Activated CD4-positive, alpha-beta T cell treated with anti-CD3 and anti-CD28 coated beads for 36 hours (primary cell): ENCODE data around the gene LRRFIP2. TPM values are rescaled to one million over a fixed set of nuclear protein-coding genes. Genes with fewer than 3 reads are reported as not detected.

Experiments used
- ATAC-seq: fragments of 200-7000 bp; cut with Tn5 transposase; one replicate; pipeline ENCODE4 v1.10.0; 2021; ENCODE audit warnings: mild to moderate bottlenecking, moderate library complexity
- CTCF ChIA-PET: fragments of 350-600 bp; sonication (Branson Sonifier 250); formaldehyde crosslinking; loops from one replicate; lab custom pipeline; 2021; ENCODE audit warnings: antibody characterized with exemption; lab: Charles Lee
- POLR2A ChIA-PET: fragments of 350-600 bp; sonication (Branson Sonifier 250); formaldehyde crosslinking; loops from one replicate; lab custom pipeline; 2021; ENCODE audit warnings: antibody characterized with exemption, inconsistent platforms; lab: Charles Lee
- DNase-seq: peaks from one replicate; pipeline ENCODE4 v3.0.0-alpha.2; 2020
- H3K27ac Mint-ChIP-seq: one replicate; pipeline ENCODE4 v1.8.0; 2021; ENCODE audit warnings: mixed read lengths
- H3K27me3 Mint-ChIP-seq: one replicate; pipeline ENCODE4 v1.8.0; 2021; ENCODE audit warnings: mixed read lengths
- H3K36me3 Mint-ChIP-seq: one replicate; pipeline ENCODE4 v1.8.0; 2021; ENCODE audit warnings: low read depth, mixed read lengths
- H3K4me1 Mint-ChIP-seq: one replicate; pipeline ENCODE4 v1.8.0; 2021; ENCODE audit warnings: mixed read lengths
- H3K4me3 Mint-ChIP-seq: one replicate; pipeline ENCODE4 v1.8.0; 2021; ENCODE audit warnings: mild to moderate bottlenecking, moderate library complexity, mixed read lengths
- H3K9me3 Mint-ChIP-seq: one replicate; pipeline ENCODE4 v1.8.0; 2021; ENCODE audit warnings: low read depth, mixed read lengths
- intact Hi-C, 2 experiments: fragments of 100-400 bp; cut with DNase I in 1 of 2; cut with micrococcal nuclease in 1 of 2; formaldehyde crosslinking; loops; one replicate each; pipeline versions ENCODE4 v1.14.2 to v1.15.1; 2022 to 2024; cut with DNase I, micrococcal nuclease
- total RNA-seq, 2 experiments: library from RNA; stranded (reverse); gene quantifications; one replicate each; pipeline ENCODE4 v1.2.3, GENCODE V29; 2021

The LRRFIP2 gene
- total RNA-seq, 2 experiments from 2014 or later, result 20.6 to 25.1 TPM

GRCh38 chr3:37096288-37096687, 78.1 kb downstream of the LRRFIP2 start:
- intact Hi-C loops, result no loop called here
- no peaks in the 10 kb centered on the region for H3K4me1 Mint-ChIP-seq
- POLR2A ChIA-PET, result no interaction called here
- H3K9me3 Mint-ChIP-seq, result no peaks in the 10 kb centered on the region
- H3K36me3 Mint-ChIP-seq, result peaks cover 8% of the 10 kb centered on the region
- H3K27ac Mint-ChIP-seq, result no peak overlapping the region
- no peaks in the 10 kb centered on the region for H3K27me3 Mint-ChIP-seq
- no peak overlapping the region for H3K4me3 Mint-ChIP-seq
- CTCF ChIA-PET, result interaction anchor here (0.7 to 1.0 kb wide), 2 partner anchors 18 to 46 kb away, joined by 4 to 5 read pairs; no protein-coding TSS in a partner anchor
- DNase-seq, result no peak
- ATAC-seq, result no peak

GRCh38 chr3:37094636-37095035, 79.7 kb downstream of the LRRFIP2 start:
- H3K36me3 Mint-ChIP-seq, result peaks cover 14% of the 10 kb centered on the region
- no peaks in the 10 kb centered on the region for H3K27me3 Mint-ChIP-seq
- ATAC-seq, result no peak
- no peak overlapping the region for H3K27ac Mint-ChIP-seq
- H3K4me1 Mint-ChIP-seq, result no peaks in the 10 kb centered on the region
- ChIA-PET POLR2A (interaction anchor here (0.7 kb wide), 1 partner anchor 92 kb away, joined by 3 read pairs; no protein-coding TSS in a partner anchor), CTCF (interaction anchor here (1.0 kb wide), 1 partner anchor 10 kb away, joined by 5 read pairs; no protein-coding TSS in a partner anchor)
- intact Hi-C loops, result no loop called here
- no peak for DNase-seq
- no peaks in the 10 kb centered on the region for H3K9me3 Mint-ChIP-seq
- H3K4me3 Mint-ChIP-seq, result no peak overlapping the region

GRCh38 chr3:37093481-37093880, 80.9 kb downstream of the LRRFIP2 start:
- no peak for ATAC-seq

GRCh38 chr3:37092484-37092883, 81.9 kb downstream of the LRRFIP2 start:
- H3K27ac Mint-ChIP-seq, result no peak overlapping the region
- CTCF ChIA-PET, result no interaction called here
- H3K9me3 Mint-ChIP-seq, result no peaks in the 10 kb centered on the region

More at GRCh38 chr3:37093481-37093880, 80.9 kb downstream of the LRRFIP2 start:
- intact Hi-C loops, result no loop called here
- no peak overlapping the region for H3K27ac Mint-ChIP-seq
- CTCF ChIA-PET, result interaction anchor here (0.9 to 1.0 kb wide), 2 partner anchors 12 to 104 kb away, joined by 3 to 5 read pairs; no protein-coding TSS in a partner anchor
- no peaks in the 10 kb centered on the region for H3K27me3 Mint-ChIP-seq
- H3K4me1 Mint-ChIP-seq, result no peaks in the 10 kb centered on the region
- no peaks in the 10 kb centered on the region for H3K9me3 Mint-ChIP-seq
- no peak for DNase-seq
- POLR2A ChIA-PET, result no interaction called here
- peaks cover 14% of the 10 kb centered on the region for H3K36me3 Mint-ChIP-seq
- H3K4me3 Mint-ChIP-seq, result no peak overlapping the region

GRCh38 chr3:37087870-37088269, 86.5 kb downstream of the LRRFIP2 start:
- no peaks in the 10 kb centered on the region for H3K4me1 Mint-ChIP-seq
- CTCF ChIA-PET, result interaction anchor here (0.7 kb wide), 1 partner anchor 19 kb away, joined by 3 read pairs; no protein-coding TSS in a partner anchor
- H3K36me3 Mint-ChIP-seq, result peaks cover 18% of the 10 kb centered on the region
- POLR2A ChIA-PET, result interaction anchor here (0.6 kb wide), 1 partner anchor 23 kb away, joined by 3 read pairs; no protein-coding TSS in a partner anchor
- H3K27ac Mint-ChIP-seq, result no peak overlapping the region
- H3K9me3 Mint-ChIP-seq, result no peaks in the 10 kb centered on the region
- DNase-seq (no peak), ATAC-seq (no peak)
- H3K4me3 Mint-ChIP-seq, result no peak overlapping the region
- intact Hi-C loops, result no loop called here
- no peaks in the 10 kb centered on the region for H3K27me3 Mint-ChIP-seq

More at GRCh38 chr3:37092484-37092883, 81.9 kb downstream of the LRRFIP2 start:
- Mint-ChIP-seq H3K36me3 (peaks cover 14% of the 10 kb centered on the region), H3K4me1 (no peaks in the 10 kb centered on the region), H3K4me3 (no peak overlapping the region), H3K27me3 (no peaks in the 10 kb centered on the region)
- POLR2A ChIA-PET, result no interaction called here
- ATAC-seq (no peak), DNase-seq (no peak)
- intact Hi-C loops, result no loop called here

- POLR2A ChIA-PET, result no interaction called here
- ATAC-seq, result no peak
- no peaks in the 10 kb centered on the region for H3K4me1 Mint-ChIP-seq
- intact Hi-C loops, result no loop called here
- no peak for DNase-seq
- H3K27me3 Mint-ChIP-seq, result no peaks in the 10 kb centered on the region
- no peak overlapping the region for H3K4me3 Mint-ChIP-seq
- peaks cover 18% of the 10 kb centered on the region for H3K36me3 Mint-ChIP-seq
- H3K9me3 Mint-ChIP-seq, result no peaks in the 10 kb centered on the region
- H3K27ac Mint-ChIP-seq, result no peak overlapping the region
- CTCF ChIA-PET, result no interaction called here
Measured at GRCh38 chr3:37086918-37087317, 87.5 kb downstream of the LRRFIP2 start.

- POLR2A ChIA-PET, result no interaction called here
- ATAC-seq (no peak), DNase-seq (no peak)
- Mint-ChIP-seq H3K9me3 (no peaks in the 10 kb centered on the region), H3K36me3 (peaks cover 12% of the 10 kb centered on the region), H3K27ac (no peak overlapping the region), H3K4me3 (no peak overlapping the region), H3K27me3 (no peaks in the 10 kb centered on the region), H3K4me1 (no peaks in the 10 kb centered on the region)
- CTCF ChIA-PET, result no interaction called here
- intact Hi-C loops, result no loop called here
Measured at GRCh38 chr3:37082317-37082716, 92.1 kb downstream of the LRRFIP2 start.

GRCh38 chr3:37075955-37076354, 98.4 kb downstream of the LRRFIP2 start:
- POLR2A ChIA-PET, result no interaction called here
- no peak overlapping the region for H3K27ac Mint-ChIP-seq
- H3K9me3 Mint-ChIP-seq, result no peaks in the 10 kb centered on the region
- H3K4me3 Mint-ChIP-seq, result no peak overlapping the region
- CTCF ChIA-PET, result no interaction called here
- DNase-seq (no peak), ATAC-seq (no peak)
- H3K27me3 Mint-ChIP-seq, result no peaks in the 10 kb centered on the region
- intact Hi-C loops, result no loop called here
- peaks cover 15% of the 10 kb centered on the region for H3K4me1 Mint-ChIP-seq
- H3K36me3 Mint-ChIP-seq, result peaks cover 27% of the 10 kb centered on the region

- peaks cover 26% of the 10 kb centered on the region for H3K36me3 Mint-ChIP-seq
- ATAC-seq, result no peak
- CTCF ChIA-PET, result no interaction called here
Measured at GRCh38 chr3:37074178-37074577, 100.2 kb downstream of the LRRFIP2 start.

GRCh38 chr3:37072892-37073291, 101.5 kb downstream of the LRRFIP2 start:
- intact Hi-C loops, result no loop called here
- H3K4me3 Mint-ChIP-seq, result no peak overlapping the region
- peaks cover 15% of the 10 kb centered on the region for H3K4me1 Mint-ChIP-seq
- H3K27me3 Mint-ChIP-seq, result no peaks in the 10 kb centered on the region
- ChIA-PET CTCF (interaction anchor here (1.0 kb wide), 1 partner anchor 34 kb away, joined by 3 read pairs; no protein-coding TSS in a partner anchor), POLR2A (no interaction called here)
- H3K36me3 Mint-ChIP-seq, result peaks cover 28% of the 10 kb centered on the region
- ATAC-seq (no peak), DNase-seq (peak; percentile 11)
- H3K9me3 Mint-ChIP-seq, result no peaks in the 10 kb centered on the region
- H3K27ac Mint-ChIP-seq, result no peak overlapping the region

More at GRCh38 chr3:37074178-37074577, 100.2 kb downstream of the LRRFIP2 start:
- intact Hi-C loops, result no loop called here
- no peak overlapping the region for H3K27ac Mint-ChIP-seq
- H3K4me1 Mint-ChIP-seq, result peaks cover 15% of the 10 kb centered on the region
- H3K9me3 Mint-ChIP-seq, result no peaks in the 10 kb centered on the region
- no peak overlapping the region for H3K4me3 Mint-ChIP-seq
- POLR2A ChIA-PET, result no interaction called here
- no peak for DNase-seq
- H3K27me3 Mint-ChIP-seq, result no peaks in the 10 kb centered on the region

GRCh38 chr3:37071921-37072320, 102.5 kb downstream of the LRRFIP2 start:
- POLR2A ChIA-PET, result no interaction called here
- Mint-ChIP-seq H3K9me3 (no peaks in the 10 kb centered on the region), H3K4me3 (no peak overlapping the region), H3K27me3 (no peaks in the 10 kb centered on the region), H3K4me1 (peaks cover 15% of the 10 kb centered on the region), H3K27ac (no peak overlapping the region), H3K36me3 (peaks cover 26% of the 10 kb centered on the region)
- intact Hi-C loops, result no loop called here
- CTCF ChIA-PET, result interaction anchor here (1.0 kb wide), 1 partner anchor 35 kb away, joined by 3 read pairs; no protein-coding TSS in a partner anchor
- no peak for DNase-seq
- no peak for ATAC-seq

- intact Hi-C loops, result no loop called here
- peaks cover 6% of the 10 kb centered on the region for H3K4me1 Mint-ChIP-seq
- ChIA-PET POLR2A (no interaction called here), CTCF (interaction anchor here (0.9 kb wide), 1 partner anchor 20 kb away, joined by 3 read pairs; no protein-coding TSS in a partner anchor)
- no peaks in the 10 kb centered on the region for H3K9me3 Mint-ChIP-seq
- no peak overlapping the region for H3K4me3 Mint-ChIP-seq
- ATAC-seq (no peak), DNase-seq (no peak)
- H3K36me3 Mint-ChIP-seq, result peaks cover 17% of the 10 kb centered on the region
- no peaks in the 10 kb centered on the region for H3K27me3 Mint-ChIP-seq
- no peak overlapping the region for H3K27ac Mint-ChIP-seq
Measured at GRCh38 chr3:37068031-37068430, 106.4 kb downstream of the LRRFIP2 start.
